ENCODE results near the gene LMBRD1.

DNA sequence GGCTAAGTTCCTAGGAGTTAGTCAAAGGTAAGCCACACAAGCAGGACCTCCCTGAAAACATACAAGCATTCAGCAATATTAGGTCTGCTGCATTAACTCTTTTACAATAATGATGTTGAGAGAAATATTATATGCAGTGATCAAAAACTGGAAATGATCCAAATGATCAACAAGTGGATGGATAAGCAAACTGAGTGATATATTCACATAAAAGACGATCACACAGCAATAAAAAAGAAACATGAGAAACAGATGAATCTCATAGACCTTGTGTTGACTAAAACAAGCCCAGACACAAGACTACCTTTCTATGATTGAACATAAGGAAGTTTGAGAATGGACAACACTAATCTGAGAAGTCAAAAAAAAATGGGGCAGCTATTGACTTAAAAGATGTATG lies 39.9 kb downstream of the LMBRD1 start:
- no peak for TF ChIP-seq GATA2 (IDR thresholded peaks at IDR 0.05; ENCODE audit: low read depth, low read length)
- TF ChIP-seq GATA3 (IDR thresholded peaks at IDR 0.05; ENCODE audit: low read depth, low read length), result no peak

Measured in SH-SY5Y (cell line).